HG03108 (cell line): ENCODE data around the gene TBPL1.
"Not testable (repeated sequence)": the region's sequence is repeated elsewhere in the genome, so short reads cannot be mapped to it uniquely, and the experiment has no call there.

Experiments
- ATAC-seq: cut with Tn5 transposase; IDR thresholded peaks from one replicate; pipeline ENCODE4 v1.9.1; 2021; ENCODE audit warnings: moderate library complexity; ENCODE audit not compliant: unreplicated experiment

Gene TBPL1

GRCh38 chr6:133952815-133953633 is at the start of gene TBPL1:
Gene TBPL1 (plus strand): TSS chr6:133953224. CDS start chr6:133980126, 26,902 bp downstream.
- peak; percentile 88 for ATAC-seq

- no peak for ATAC-seq
Measured at GRCh38 chr6:133903855-133904254, 49.2 kb upstream of the TBPL1 start.

GRCh38 chr6:133906050-133906449 is 47.0 kb upstream of the TBPL1 start:
- ATAC-seq = no peak

- ATAC-seq = no peak
Measured at GRCh38 chr6:133916650-133917151, 36.3 kb upstream of the TBPL1 start.

GRCh38 chr6:133917781-133918180 is 35.2 kb upstream of the TBPL1 start:
- ATAC-seq = no peak

- ATAC-seq = no peak
Measured at GRCh38 chr6:133918208-133918930, 34.7 kb upstream of the TBPL1 start.

- no peak for ATAC-seq
Measured at GRCh38 chr6:133919362-133919761, 33.7 kb upstream of the TBPL1 start.

- peak; percentile 49 for ATAC-seq
Measured at GRCh38 chr6:133921249-133921859, 31.7 kb upstream of the TBPL1 start.

- peak; percentile 84 for ATAC-seq
Measured at GRCh38 chr6:133923938-133924593, 29.0 kb upstream of the TBPL1 start.

- ATAC-seq = not testable (repeated sequence)
Measured at GRCh38 chr6:133931221-133931620, 21.8 kb upstream of the TBPL1 start.

GRCh38 chr6:133936352-133936751 is 16.7 kb upstream of the TBPL1 start:
- not testable (repeated sequence) for ATAC-seq

- no peak for ATAC-seq
Measured at GRCh38 chr6:133937909-133938308, 15.1 kb upstream of the TBPL1 start.

GRCh38 chr6:133938533-133938932 is 14.5 kb upstream of the TBPL1 start:
- ATAC-seq = no peak

- ATAC-seq = no peak
Measured at GRCh38 chr6:133939778-133940667, 13.0 kb upstream of the TBPL1 start.

- ATAC-seq = no peak
Measured at GRCh38 chr6:133945158-133945557, 7.9 kb upstream of the TBPL1 start.

GRCh38 chr6:133947302-133947900 is 5.6 kb upstream of the TBPL1 start:
- ATAC-seq = no peak

GRCh38 chr6:133948472-133948871 is 4.6 kb upstream of the TBPL1 start:
- ATAC-seq = no peak

- no peak for ATAC-seq
Measured at GRCh38 chr6:133951227-133951626, 1.8 kb upstream of the TBPL1 start.
